ENCODE results near the gene SEMA3F.

Gene SEMA3F

DNA sequence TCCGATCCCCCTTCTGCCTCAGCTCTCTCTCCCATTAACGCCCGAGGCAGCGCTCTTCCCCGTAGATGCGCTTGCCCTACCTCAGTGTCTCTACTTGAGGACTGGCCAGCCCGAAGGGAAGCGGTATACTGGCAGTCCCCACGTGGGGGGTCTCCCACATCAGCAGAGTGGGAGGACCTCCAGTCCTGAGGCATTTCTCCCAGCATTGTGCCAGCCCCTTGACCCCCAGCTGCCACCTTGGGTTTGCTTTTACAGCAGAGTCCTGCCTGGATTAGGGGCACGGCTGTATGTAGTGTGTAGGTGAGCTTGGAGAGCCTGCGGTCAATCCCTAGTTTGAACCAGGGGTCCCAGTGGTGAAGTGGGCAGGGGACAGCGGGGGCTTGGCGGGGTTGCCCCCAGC lies 767 bp downstream of the SEMA3F start:
- DNase-seq (ENCODE audit: low read depth): no peak

GRCh38 chr3:50156549-50157493 lies 1.7 kb downstream of the SEMA3F start:
- no peak for DNase-seq (ENCODE audit: low read depth)

DNA sequence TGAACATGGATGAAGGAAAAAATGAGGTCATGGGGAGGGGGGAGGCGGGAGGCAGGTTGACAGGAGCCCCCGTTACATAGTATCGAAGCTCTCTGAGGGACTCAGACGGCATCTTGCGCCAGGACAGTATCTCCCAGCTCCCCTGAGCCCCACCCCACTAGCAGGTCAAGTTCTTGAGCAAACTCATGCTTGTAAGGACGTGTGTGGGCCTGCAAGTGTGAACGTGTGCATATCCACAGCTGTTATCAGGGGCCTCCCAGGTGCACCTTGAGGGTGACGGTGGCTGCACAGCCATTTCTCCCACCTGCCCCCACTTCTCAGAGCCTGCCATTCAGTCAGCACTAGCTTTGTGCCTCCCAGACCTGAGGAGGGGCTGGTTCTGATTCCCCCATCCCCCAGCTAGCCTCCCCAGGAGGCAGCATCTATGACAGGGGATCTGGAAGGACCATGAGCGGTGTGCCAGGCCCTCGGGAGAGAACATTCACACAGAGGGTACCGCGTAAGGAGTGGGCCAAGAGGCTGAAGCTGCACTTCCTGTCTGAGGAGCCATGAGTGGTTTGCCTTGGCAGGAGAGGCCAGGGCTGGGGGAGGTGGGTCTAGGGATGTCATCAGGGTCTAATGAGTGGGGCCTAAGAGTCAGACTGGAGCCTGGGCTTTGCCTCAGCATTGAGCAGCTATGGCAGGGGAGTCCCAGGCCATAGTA lies 2.9 kb downstream of the SEMA3F start:
- no peak for DNase-seq (ENCODE audit: low read depth)

GRCh38 chr3:50158530-50159146 lies 3.5 kb downstream of the SEMA3F start:
- no peak for DNase-seq (ENCODE audit: low read depth)

- no peak for DNase-seq (ENCODE audit: low read depth)
Observed at GRCh38 chr3:50160561-50160983, 5.4 kb downstream of the SEMA3F start.

GRCh38 chr3:50161320-50161719 lies 6.2 kb downstream of the SEMA3F start:
- DNase-seq (ENCODE audit: low read depth): no peak

DNA sequence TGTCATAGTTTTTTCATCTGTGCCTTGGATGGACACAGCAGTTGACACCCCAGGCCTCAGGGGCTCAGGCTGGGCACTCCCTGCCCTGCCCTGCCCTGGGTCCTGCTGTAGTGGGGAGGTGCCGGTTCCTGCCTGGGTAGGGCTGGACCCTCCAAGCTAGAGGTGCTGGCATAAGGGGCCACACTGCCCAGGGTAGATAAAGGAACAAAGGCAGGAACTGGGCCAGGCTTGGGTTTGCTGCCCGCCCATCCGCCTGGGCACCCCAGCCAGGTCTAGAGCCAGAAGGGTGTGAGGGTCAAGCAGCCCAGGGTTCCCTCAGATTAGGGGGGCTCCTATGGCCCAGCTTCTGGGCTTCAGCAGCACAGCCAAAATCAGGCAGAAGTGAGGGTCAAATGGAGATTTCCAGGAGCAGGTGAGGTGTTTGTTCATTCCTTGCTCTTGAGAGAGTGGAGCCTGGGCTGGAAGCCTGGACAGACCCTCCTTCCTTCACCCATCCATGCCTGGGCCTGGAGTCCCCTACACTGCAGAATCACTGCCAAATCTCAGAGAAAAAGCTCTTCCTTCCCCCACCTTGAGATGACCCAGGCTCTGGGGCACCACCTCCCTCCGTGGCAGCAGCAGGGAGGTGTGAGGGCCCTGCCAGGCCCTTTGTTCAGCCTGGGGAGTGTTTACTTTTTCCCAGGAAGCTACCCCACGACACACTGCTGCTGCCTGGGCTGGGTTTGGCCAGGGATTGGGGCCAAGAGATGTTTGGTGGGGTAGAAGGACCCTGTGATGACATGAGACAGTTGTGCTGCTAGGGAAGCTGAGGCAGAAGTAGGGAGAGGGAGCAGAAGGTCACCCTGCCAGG lies 7.1 kb downstream of the SEMA3F start:
- no peak for DNase-seq (ENCODE audit: low read depth)

DNA sequence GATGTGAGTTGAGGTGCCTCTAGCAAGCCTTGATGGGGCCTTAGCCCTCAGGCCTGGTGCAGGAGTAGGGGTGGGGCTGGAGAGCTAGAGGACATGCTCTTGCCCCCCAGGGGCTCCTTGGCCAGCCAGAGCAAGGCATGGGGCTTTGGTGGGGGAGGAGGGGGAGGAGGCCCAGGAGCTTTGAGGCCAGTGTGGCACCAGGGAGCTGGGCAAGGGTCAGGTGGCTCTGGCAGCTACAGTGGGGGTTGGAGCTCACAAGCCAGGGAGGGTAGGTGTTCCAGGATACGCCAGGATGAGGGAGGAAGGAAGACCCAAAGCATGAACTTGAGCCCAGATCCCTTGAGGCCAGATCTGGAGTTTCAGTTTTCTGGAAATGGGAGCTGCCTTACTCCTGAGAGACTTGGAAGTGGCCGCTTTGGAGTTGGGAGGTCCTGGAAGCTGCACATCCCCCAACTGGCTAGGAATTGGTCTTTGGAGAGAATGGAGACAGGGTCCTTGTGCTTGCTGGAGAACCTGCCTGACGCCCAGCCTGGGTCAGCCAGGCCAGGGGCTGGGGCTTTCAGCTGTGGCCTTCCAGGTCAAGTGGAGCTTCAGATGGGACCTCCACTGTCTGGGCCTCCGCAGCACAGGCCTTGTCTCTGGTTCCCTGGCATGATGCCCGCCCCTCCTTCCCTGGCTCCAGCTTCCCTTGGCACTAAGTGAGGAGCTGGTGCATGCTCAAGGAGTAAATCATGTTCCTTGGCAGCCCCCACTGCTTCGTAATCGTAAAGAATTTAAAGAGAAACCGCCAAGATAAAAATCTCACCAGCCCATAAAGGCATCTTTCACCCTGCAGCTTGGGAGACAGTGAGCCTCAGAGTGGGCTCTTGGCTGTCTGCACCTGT lies 8.7 kb downstream of the SEMA3F start:
- DNase-seq (ENCODE audit: low read depth): no peak

DNA sequence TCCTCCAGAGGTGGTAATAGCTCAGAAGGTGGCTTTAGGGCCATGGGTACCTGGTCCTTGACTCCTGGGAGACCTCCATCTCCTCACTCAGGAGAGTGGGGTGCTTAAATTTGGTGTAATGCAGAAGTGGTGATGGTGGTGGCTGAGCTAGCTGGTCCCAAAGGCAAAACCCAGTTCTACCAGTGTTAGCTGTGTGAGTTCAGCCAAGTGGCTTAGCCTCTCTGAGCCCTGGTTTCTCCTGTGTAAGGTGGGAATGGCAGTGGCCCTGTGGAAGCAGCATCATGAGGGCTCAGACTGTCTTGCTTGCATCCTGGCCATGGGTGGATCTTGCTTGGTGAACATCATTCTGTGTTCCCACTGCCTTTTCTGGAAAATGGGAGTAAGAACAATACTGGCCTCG lies 9.4 kb downstream of the SEMA3F start:
- no peak for DNase-seq (ENCODE audit: low read depth)

DNA sequence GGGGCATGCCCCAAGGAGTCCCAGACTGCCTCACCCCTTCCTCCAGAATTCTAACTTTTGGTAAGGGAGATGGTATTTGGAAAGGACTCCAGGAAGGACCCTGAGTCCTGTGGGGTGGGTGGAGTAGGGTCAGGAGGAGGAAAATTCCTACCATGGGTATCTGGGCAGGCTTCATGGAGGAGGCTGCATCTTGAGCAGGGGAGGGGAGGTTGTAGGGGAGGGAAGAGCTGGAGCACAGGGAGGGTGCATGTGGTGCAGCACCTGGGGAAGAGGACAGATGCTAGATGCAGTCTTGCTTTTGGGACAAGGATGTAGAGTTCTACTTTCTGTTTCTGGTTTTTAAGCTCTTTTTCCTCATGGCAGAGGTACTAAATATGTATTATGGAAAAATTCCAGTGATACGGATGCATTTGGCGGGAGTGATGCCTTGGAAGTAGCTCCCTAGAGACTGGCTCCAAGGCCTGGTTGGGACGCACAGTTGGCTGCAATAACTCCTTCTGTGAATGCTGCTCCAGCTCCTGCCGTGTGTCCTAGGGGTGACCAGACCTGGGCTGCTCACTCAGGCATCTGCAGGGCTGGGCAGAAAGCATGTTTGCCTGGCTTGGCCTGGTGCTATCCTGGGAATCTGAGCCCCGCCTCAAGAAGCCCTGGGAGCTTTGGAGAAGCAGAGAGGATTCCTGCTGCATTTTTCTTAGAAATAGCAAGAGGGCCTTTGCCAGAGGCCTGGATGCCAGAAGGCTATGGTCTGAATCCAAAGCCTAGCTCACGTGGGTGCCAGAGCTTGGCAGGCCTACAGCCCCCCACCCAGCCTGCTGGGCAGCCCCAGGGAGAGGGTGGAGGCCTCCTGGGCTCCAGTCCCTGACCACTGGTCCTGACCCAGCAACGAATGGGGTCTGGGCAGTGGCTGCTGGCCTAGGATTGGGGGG lies 10.1 kb downstream of the SEMA3F start:
- no peak for DNase-seq (ENCODE audit: low read depth)

DNA sequence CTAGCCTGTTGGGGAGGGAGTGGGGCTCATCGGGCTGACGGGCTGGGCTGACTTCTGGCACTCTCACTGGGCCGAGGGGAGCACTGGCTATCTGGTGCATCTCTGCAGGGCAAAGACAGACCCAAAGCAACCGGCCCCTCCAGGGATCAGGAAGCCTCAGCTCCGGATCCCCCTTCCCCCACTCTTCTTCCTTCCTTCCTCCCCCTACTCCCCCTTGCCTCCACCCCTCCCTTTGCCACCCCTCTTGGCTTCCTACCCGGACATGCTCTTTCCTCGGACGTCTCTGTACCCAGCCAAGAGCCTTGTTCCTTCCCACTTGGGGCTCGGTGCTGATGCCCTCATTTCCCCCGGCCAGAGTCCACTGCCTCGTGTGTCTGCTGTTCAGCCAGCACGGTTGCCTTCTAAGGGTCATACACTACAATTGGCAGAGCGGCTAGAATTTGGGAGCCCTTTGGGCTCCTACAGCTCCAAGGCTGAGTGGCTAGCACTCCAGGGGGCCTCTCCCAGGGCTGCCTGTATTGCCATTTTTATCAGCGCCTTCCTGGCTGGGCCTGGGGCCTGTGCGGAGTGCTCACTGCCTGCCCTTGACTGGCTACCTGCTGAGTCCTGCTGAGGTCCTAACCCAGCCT lies 10.9 kb downstream of the SEMA3F start:
- DNase-seq (ENCODE audit: low read depth): no peak

DNA sequence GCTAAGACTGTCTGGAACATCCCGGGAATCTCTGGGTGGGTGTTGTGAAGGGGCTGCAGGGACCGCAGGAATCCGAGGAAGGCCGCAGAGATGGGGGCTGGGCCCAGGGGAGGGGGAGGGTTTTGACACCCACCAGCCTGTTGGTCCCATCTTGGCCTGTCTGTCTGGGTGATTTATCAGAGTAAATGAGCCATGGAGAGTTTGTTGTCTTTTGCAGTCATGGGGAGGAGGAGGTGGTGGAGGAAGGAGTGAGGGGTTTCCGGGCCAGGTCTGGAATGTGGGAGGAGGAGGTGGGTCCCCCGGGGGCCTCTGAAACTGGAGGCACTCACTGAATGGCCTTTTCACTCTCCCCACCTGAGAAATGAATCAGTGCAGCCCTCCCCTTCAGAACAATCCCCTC lies 11.5 kb downstream of the SEMA3F start:
- DNase-seq (ENCODE audit: low read depth): no peak

DNA sequence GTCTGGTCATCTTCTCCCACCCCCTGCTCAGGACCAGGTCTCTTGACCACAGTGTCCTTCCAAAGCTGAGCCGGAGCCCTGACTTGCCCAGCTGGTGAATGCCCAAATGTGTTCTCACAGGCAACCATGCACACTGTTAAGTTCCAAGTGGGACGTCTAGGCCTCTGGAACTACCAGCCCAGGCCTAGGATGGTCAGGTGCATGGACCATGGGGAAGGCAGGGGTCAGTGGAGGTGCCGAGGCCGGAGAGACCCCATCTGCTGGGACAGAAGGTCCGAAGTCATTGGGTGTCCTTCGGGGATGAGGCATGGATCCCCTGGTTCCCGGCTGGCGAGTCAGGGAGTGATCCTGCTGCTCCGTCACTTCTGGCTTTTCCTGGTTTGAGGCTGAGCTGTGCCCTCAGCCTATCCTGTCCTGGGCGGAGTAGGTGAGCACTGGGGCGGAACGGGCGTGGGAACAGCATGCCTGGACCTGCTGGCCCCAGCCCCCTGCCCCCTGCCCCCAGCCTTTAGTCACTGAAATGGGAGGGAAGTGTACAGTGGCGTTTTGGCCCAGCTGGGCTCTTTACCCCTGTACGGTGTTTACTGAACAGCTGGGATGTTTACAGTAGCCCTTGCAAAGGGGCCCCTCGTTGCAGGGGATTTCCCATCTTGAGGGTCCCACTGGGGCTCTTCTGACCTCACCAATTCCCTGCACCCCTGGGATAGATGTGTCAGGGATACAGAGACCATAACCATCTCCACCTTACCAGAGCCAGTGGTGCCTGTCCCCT lies 12.1 kb downstream of the SEMA3F start:
- no peak for DNase-seq (ENCODE audit: low read depth)

DNA sequence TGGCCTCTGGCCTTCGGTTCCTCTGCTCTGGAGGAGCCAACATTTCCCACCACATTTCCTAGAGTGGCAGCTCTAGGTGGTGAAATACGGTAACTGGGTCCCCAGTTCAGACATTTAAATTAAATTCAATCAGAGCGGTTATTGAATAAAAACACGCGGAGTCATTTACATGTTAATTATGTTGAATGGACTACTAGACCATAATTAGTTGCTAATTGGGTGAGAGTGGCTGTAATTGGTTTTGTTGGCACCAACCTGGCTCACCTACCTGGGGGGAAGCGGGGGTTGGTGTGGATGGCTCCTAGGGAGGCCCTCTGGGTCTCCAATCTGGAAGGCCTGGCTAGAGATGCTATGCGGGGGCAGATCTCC lies 12.7 kb downstream of the SEMA3F start:
- no peak for DNase-seq (ENCODE audit: low read depth)

DNA sequence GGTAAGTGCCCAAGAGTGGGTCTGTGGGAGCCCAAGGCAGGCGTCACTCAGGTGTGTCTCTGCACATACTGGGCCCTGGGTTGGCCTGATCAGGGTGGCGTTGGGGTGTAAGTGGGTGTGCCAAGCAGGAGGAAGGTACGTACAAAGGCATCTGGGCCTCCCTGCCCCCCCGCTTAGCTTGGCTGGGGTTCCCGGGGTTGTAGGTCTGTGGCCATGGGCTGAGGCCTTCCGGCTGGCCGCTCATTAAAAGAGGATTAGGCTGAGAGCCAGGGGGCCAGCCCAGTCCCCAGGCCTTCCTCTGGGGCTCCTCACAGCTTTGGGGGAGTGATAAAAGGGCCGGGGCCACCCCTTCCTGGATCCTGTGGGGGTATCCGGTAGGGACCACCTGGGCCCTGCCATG lies 13.3 kb downstream of the SEMA3F start:
- no peak for DNase-seq (ENCODE audit: low read depth)

DNA sequence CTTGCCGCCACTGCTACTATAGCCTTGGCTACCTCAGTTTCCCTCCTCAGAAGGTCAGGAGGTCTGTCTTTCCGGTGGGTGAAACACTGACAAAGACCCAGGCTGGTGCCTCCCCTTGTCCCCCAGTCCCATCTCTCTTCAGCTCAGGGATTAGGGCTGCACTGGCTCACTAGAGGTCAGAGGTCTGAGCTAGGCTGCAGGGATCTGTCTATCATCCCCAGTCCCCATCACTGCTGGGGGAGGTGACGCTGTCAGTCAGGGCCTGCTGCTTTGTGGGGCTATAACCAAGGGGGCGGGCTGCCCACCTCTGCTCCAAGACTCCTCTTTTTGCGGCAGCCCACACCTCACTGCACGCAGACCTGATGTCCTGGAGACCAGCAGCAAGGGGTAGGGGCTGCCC lies 13.7 kb downstream of the SEMA3F start:
- no peak for DNase-seq (ENCODE audit: low read depth)

DNA sequence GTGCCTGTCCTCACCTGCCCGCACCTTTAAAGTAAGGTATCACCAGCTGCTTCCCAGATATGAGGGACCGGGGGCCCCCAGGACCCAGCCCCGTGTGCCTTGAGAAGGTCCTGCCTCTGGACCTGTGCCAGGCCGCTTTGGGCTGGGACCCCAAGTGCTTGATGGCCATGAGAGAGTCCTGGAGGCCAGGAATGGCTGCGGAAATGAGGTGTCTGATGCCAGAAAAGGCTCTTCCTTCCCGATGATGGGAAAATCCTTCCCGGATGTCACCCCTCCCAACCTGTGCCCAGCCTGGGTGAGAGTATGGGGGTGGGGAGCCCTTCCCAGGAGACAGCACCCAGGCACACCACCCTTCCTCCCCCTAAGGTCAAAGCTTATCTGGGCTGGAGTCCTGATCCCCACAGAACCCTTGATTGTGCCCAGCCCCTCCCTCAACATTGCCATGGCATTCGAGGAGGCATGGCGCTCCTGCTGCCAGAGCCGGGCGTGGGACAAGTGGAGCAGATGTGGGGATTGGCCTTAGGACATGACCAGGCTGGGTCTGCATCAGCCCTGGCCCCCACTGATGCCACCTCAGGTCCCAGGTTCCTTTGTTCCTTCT lies 14.2 kb downstream of the SEMA3F start:
- DNase-seq (ENCODE audit: low read depth): no peak

DNA sequence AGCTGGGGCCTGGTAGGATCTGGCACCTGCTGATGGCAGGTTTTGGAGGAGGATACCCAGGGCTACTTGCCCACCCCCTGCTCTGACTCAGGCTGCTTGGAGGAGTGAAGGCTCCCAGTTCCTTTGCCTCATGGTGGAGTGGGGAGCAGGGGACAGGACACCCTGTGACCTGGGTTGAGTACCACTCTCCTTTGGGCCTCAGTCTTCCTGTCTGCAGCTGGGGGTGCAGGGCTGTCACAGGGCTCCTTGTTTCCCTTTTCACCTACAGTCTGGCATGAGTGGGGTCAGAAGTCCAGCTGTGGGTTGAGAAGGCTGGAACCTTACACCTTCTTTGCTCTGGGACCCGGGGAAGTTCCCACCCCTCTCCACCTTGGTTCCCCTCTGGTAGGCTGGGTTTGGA lies 14.7 kb downstream of the SEMA3F start:
- no peak for DNase-seq (ENCODE audit: low read depth)

Data from stimulated activated CD8-positive, alpha-beta memory T cell treated with anti-CD3 and anti-CD28 coated beads, Interleukin-15, amount 100 ng/mL, for 1 hour (primary cell).